Cardiac septum (tissue), 1 donor: Measurements from ENCODE around the gene ARHGAP26. TPM values are rescaled to one million over a fixed set of nuclear protein-coding genes. Genes with fewer than 3 reads are reported as not detected.

ENCODE experiments used
- DNase-seq: peaks from one replicate; pipeline ENCODE4 v3.0.0-alpha.2; 2020; ENCODE audit warnings: low spot score
- intact Hi-C: fragments of 100-400 bp; cut with DNase I; formaldehyde crosslinking; loops from one replicate; pipeline ENCODE4 v1.14.0; 2022
- total RNA-seq: library from RNA; stranded (reverse); fragmentation: NEBNext Ultra II Directional; extraction: Animal tissue kit (Norgen Biotek cat#: 25700); gene quantifications from one replicate; pipeline ENCODE4 v1.2.1, GENCODE V29; 2021
- donor health status: DM: no; HTN: no; CAD: no.

ARHGAP26 gene
- total RNA-seq, 1 donor from 2014 or later = 32.0 TPM

DNA sequence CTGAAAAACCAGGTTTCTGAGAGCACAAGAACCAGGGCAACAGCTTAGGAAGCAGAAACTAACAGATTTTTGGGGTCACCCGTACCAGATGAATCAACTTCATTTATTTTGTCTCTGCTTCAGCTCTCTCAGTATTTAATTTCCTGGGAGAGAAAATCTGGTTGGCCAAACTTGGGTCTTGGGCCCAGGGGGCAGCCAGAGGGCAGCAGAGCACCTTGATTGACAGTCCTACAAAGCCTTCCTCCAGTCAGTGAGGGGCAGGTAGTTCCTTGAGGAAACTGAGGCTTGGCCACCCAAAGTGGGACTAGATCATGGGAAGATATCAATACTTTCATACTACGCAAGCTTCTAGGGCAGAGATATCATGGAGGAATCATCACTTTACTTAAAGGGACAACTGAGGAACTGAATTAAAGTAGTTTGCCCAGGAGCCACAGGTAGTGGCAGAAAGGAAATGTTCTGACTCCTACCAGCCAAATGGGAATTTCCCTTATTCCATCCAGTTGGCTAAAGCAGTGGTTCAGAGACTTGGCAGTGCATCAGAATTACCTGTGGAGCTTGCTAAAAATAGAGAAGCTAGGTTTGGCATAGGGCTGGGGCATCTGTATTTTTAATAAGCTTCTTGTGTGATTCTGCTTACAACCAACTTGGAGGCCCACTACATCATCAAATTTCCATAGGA, 21.5 kb upstream of the ARHGAP26 start:
- intact Hi-C loops = loop anchor here (2.0 kb wide), 1 partner anchor 130 kb away; no protein-coding TSS in a partner anchor
- no peak for DNase-seq

DNA sequence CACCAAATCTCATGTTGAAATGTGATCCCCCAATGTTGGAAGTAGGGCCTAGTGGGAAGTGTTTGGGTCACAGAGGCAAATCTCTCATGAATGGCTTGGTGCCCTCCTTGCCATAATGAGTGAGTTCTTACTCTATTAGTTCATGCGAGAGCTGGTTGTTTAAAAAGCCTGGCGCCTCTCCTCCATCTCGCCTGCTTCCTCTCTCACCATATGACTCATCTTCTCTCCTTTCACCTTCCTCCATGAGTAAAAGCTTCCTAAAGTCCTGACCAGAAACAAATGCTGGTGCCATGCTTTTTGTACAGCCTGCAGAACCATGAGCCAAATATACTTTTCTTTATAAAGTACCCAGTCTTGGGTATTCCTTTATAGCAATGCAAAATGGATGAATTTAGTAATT, 20.9 kb upstream of the ARHGAP26 start:
- no peak for DNase-seq
- intact Hi-C loops = loop anchor here (2.0 kb wide), 1 partner anchor 129 kb away; no protein-coding TSS in a partner anchor

DNA sequence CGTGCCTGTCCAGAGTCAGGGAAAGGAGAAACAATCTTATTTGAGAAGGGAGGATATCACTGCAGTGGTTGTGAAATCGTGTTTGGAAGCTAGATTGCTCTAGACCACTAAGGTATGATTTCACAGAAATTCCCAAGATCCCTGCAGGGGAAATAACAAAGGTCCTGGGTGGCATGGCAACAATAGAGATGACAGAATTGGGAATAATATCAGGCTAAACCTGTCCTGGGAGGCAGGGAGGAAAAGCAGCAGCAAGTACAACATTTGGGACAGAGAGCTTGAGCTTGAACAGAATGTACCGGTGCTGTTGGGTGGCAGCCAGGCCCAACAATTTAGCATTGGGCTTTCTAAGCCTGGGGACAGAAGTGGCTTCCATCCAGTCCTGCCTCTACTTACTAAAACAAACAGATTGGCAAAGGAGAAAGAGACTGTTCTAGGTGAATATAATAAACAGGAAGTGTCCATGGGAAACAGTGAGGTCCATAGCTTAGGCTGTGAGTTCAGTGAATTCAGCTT, 17.0 kb upstream of the ARHGAP26 start:
- no peak for DNase-seq

GRCh38 chr5:142754031-142754430, 16.1 kb upstream of the ARHGAP26 start:
- intact Hi-C loops = loop anchor here (5.0 kb wide), 1 partner anchor 113 kb away; no protein-coding TSS in a partner anchor
- no peak for DNase-seq

More for the DNA sequence above, 17.0 kb upstream of the ARHGAP26 start:
- intact Hi-C loops = loop anchor here (2.0 to 5.0 kb wide), 2 partner anchors 16 to 114 kb away; no protein-coding TSS in a partner anchor

DNA sequence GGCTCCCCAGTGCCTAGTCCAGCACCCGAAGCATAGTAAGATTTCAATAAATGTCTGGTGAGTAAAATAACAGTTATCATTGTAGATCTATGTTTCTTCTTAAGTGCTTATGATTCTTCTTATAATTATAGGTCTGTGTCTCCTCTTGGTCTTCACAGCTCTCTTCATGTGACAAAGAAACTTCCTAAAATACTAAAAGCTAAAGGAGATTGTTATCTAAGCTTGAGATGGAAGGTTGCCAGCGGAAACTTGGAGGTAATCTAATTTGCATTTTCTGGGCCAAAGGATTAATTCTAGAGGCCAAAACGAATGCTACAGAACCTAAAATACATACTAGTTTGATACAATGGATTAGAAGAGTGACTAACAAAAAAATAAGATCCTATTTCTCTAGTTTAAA, 13.6 kb upstream of the ARHGAP26 start:
- intact Hi-C loops = no loop called here
- no peak for DNase-seq

GRCh38 chr5:142757564-142757963, 12.6 kb upstream of the ARHGAP26 start:
- DNase-seq = no peak
- intact Hi-C loops = no loop called here

DNA sequence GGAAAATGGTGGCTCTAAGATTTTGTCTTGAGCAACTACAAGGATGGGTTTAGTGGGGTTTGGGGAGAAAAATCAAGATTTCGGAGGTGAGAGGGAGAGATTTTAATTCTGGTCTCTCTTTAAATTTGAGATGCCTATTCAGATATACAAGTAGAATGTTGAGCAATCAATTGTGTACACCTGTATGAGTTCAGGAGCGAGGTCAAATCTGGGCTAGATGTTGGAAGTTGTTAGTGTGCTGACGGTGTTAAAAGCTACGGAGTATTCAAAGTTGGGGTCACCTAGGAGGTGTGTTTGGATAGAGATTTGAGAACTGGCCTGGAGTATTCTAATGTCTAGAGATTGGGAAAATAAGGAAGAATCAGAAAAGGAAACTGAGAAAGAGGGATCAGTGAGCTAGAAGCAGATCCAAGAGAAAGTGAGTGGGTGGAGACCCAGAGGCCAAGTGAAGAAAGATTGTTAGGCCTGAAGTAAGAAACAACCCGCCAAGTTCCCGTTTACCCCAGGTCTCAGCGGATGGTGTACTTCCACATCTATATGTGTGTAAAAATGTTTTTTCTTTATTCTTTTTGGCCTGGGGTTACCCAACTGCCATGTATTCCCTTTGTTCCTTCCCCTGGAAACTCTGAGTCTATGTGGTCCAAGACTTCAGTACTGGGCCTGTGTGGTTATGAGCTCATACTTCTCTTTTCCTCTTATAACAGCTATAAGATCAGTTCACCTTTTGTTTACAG, 11.9 kb upstream of the ARHGAP26 start:
- no peak for DNase-seq
- intact Hi-C loops = no loop called here

- intact Hi-C loops = no loop called here
Measured at GRCh38 chr5:142758796-142759145, 11.4 kb upstream of the ARHGAP26 start.

GRCh38 chr5:142763701-142764100, 6.5 kb upstream of the ARHGAP26 start:
- no peak for DNase-seq
- intact Hi-C loops = no loop called here

More at GRCh38 chr5:142758796-142759145, 11.4 kb upstream of the ARHGAP26 start:
- no peak for DNase-seq

GRCh38 chr5:142767178-142767577, 3.0 kb upstream of the ARHGAP26 start:
- intact Hi-C loops = no loop called here
- DNase-seq = no peak

DNA sequence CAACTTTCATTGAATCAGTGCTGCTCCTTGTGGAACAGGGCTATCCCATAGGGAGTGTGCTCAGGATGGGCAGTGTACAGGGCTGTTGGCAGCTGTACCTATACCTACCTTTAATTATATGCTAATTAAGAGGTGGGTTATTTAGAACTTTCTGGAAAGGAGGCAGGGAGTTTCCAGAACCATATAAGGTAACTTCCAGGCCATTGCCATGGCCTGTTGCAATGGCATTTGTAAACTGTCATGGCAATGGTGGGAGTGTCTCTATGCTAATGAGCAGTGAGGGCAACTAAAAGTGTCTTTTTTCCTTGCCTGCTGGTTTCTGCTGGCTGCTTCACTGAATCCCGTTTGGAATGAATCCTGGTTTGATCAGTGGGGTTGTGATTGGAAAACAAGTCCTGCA, 2.3 kb upstream of the ARHGAP26 start:
- intact Hi-C loops = loop anchor here (2.0 kb wide), 2 partner anchors 15 to 49 kb away; no protein-coding TSS in a partner anchor

DNA sequence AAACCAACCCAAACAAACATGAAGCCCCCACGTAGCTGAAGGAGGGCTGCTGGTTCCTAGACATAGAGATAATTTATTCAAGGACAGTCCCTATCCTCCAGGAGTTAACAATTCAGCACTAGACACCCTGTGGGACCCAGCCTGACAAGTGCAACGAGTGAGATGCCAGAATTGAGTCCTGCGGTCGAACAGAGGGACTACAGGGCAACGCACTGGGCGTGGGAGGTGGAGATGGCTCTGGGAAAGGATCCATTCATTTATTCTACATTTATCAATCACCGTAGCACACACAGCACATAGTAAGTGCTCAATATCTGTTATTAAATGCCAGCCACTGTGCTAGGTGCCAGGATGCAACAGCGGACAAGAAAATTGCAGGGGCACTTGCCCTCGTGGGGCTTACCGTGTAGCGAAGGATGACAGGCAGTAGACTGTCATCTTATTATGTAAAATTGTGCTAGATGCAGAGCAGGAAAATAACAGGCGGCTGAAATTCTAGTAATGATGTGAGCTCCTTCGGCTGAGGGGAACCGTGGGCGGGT, 855 bp upstream of the ARHGAP26 start:
- no peak for DNase-seq
- intact Hi-C loops = loop anchor here (2.0 kb wide), 2 partner anchors 17 to 51 kb away; no protein-coding TSS in a partner anchor

More for the DNA sequence above, 2.3 kb upstream of the ARHGAP26 start:
- no peak for DNase-seq

GRCh38 chr5:142770650-142771609, 753 bp downstream of the ARHGAP26 start:
- intact Hi-C loops = loop anchor here (2.0 kb wide), 1 partner anchor 100 kb away; no protein-coding TSS in a partner anchor
- DNase-seq = peak; percentile 88

DNA sequence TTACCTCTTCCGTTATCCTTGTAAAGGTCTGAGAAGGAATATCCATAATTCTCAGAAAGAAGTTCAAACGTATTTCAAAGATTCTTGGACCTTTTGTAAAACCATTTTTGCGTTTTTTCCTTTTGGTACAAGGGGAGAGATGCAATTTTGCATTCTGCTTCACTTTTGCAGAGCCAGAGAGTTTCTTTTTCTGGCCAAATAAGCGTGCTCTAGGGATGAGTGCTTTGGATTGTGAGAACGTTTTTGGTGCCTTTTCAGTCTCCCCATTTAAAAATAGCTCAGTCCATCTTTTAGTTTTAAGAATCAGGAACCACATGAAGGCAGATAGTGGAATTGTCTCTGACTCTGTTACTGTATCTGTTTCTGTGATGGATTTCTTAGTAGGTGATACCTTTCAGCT, 1.5 kb downstream of the ARHGAP26 start:
- DNase-seq = no peak
- intact Hi-C loops = loop anchor here (2.0 kb wide), 1 partner anchor 99 kb away; no protein-coding TSS in a partner anchor

- intact Hi-C loops = no loop called here
- no peak for DNase-seq
Measured at GRCh38 chr5:142772446-142773293, 2.5 kb downstream of the ARHGAP26 start.

DNA sequence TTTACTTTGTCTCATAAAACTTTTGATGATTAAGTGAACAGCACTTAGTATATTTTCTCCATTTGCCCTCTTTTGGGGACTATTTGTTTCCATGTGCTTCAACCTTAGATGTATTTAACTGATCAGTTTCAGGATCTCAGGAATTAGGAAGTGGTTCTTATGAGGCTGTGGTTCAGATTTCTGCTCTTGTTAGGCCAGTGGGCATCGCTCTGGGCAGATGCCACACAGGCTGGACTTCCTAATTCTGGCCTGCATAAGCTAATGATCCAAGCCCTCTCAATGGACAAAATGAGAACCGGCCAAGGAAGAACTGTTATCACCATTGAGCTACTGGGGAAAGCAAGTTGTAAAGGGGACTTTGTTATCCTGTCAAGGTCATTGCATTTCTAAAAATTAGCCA, 6.9 kb downstream of the ARHGAP26 start:
- DNase-seq = no peak
- intact Hi-C loops = no loop called here

GRCh38 chr5:142777850-142778249, 7.7 kb downstream of the ARHGAP26 start:
- no peak for DNase-seq
- intact Hi-C loops = no loop called here

DNA sequence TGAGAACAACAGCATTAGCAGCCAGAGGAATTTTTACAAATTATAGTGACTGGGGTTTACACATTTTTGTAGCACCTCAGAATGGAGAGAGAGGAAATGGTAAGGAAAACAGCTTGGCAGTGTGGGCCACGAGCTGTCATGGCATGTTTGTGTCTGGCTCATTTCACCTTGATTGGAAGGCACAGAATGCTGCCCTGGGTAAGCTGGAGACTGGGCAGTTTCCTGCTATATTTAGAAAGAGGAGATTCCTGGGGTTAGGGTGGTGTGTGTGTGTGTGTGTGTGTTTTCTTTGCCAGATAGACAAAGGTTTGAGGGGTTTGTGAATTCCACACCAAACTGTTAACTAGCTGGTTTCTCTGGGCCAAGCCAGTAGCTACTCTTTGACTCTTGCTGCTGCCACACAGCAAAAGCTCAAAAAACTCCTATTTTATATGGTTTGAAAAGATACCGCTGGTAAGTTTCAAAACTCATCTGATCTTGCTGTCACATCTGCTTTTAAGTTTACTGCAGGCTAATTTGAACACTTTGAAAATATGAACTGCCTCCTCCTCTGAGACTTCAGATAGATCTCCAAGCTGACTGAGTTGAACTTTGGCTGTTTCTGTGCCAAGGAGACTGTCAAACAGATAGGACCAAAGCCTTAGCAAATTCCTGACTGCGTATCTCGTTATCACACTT, 9.1 kb downstream of the ARHGAP26 start:
- intact Hi-C loops = no loop called here
- no peak for DNase-seq
